Lung (tissue), 12 donors: ENCODE results near the gene CLIC4. TPM values are rescaled to one million over a fixed set of nuclear protein-coding genes. Genes with fewer than 3 reads are reported as not detected.
A peak's percentile ranks its signal among the peaks of the same experiment; 100 is the strongest.
"Not testable (repeated sequence)": the region's sequence is repeated elsewhere in the genome, so short reads cannot be mapped to it uniquely, and the experiment has no call there.

Source experiments
- ATAC-seq: fragments of 200-7000 bp; cut with Tn5 transposase; one replicate; pipeline ENCODE4 v1.9.1; 2020; ENCODE audit warnings: moderate number of reproducible peaks; ENCODE audit not compliant: insufficient read depth, low FRiP score
- DNase-seq, 3 donors: peaks; one replicate each; pipeline ENCODE4 v3.0.0-alpha.2; 2013 to 2017
- H3K27ac ChIP-seq, 2 donors: one replicate each; pipeline ENCODE4 v1.5.1; 2013; ENCODE audit warnings: mild to moderate bottlenecking in 2 of 2, moderate library complexity in 2 of 2, control low read depth in 1 of 2, inconsistent platforms in 1 of 2, low read depth in 1 of 2, low read length in 1 of 2
- H3K27me3 ChIP-seq, 3 donors: one replicate each; pipeline ENCODE4 v1.5.1; 2013; ENCODE audit warnings: low read length in 2 of 3; ENCODE audit not compliant: control insufficient read depth in 3 of 3, insufficient read depth in 3 of 3
- H3K36me3 ChIP-seq, 4 donors: one replicate each; pipeline ENCODE4 v1.5.1; 2013; ENCODE audit warnings: low read length in 4 of 4, mild to moderate bottlenecking in 1 of 4, moderate library complexity in 1 of 4; ENCODE audit not compliant: control insufficient read depth in 4 of 4, insufficient read depth in 4 of 4
- H3K4me1 ChIP-seq, 5 donors: one replicate each; pipeline ENCODE4 v1.5.1; 2013; ENCODE audit warnings: low read length in 5 of 5, mild to moderate bottlenecking in 2 of 5, moderate library complexity in 1 of 5; ENCODE audit not compliant: control insufficient read depth in 5 of 5, insufficient read depth in 5 of 5
- H3K4me3 ChIP-seq: one replicate; pipeline ENCODE4 v1.5.1; 2013; ENCODE audit warnings: mild to moderate bottlenecking, control low read depth, moderate library complexity
- H3K9ac ChIP-seq, 2 donors: one replicate each; pipeline ENCODE4 v1.5.1; 2013; ENCODE audit warnings: low read length in 2 of 2, control low read depth in 1 of 2; ENCODE audit not compliant: insufficient read depth in 1 of 2
- H3K9me3 ChIP-seq, 4 donors: one replicate each; pipeline ENCODE4 v1.5.1; 2013; ENCODE audit warnings: low read length in 3 of 4, mild to moderate bottlenecking in 1 of 4, moderate library complexity in 1 of 4; ENCODE audit not compliant: control insufficient read depth in 4 of 4, insufficient read depth in 3 of 4
- WGBS, 2 donors: extraction: QIAGEN DNeasy Blood & Tissue Kit; methylation state at CpG; one replicate each; pipeline ENCODE4 v1.1.7; 2013; 5-methylcytosine and 5-hydroxymethylcytosine counted together
- polyA plus RNA-seq, 2 donors: library from polyadenylated mRNA; stranded (reverse); fragments of 200-250 nt; gene quantifications; one replicate each; pipeline ENCODE4 v1.2.1, GENCODE V29; 2013
- total RNA-seq, 2 donors: library from RNA; depleted of rRNA in 1 of 2; stranded (reverse); fragments of >200 nt in 1 of 2; gene quantifications; one replicate each; pipeline ENCODE4 v1.2.1, GENCODE V29; 2014 to 2021
- TF ChIP-seq, protein P1 (sequence below): IDR thresholded peaks from 2 replicates; pipeline ENCODE4 v1.5.1; 2012; ENCODE audit warnings: mild to moderate bottlenecking; ENCODE audit errors: control extremely low read depth, extremely low read depth
- donor health status: control.
- donor health status: control.
- donor health status: Bipolar disorder and iron deficiency.
- donor health status: healthy.
- donor health status: DM: yes; HTN: yes; CAD: no.

Gene CLIC4
- total and polyA plus RNA-seq, 4 donors = 52.0 to 236 (median 166) TPM

DNA sequence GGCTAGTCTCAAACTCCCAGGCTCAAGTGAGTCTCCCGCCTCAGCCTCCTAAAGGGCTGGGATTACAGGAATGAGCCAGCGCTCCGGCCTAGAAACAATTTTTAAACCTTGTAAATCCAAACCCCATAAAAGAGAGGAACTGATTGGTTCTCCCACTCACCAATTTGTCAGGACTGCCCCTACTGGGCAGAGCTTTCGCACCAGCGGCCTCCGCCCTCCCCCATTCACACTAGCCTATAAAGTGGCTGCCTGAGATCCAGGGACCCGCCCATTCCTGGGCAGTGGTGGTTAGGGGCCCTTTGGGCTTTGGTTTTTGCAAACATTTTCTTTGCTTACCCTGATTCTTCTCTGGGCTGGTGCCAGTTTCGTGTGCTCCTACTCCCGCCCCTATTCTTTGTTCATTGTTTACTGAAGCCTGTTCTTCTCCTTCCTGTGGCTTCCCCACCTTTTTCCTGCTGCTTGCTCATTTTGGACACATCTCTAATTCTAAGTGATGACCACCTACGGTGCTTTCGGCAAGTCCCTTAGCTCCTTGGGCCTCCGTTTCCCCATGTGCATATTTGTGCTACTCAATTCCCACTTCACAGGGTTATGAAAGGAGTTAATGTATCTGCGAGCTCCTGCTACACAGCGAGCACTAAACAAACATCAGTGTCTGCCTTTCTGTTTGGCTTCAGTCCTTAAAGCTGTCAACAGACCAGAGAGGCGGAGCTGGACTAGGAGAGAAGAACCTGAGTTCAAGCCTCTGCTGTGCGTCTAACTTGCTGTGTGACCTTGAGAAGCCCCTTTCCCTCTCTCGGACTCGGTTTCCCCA is 39.8 kb upstream of the CLIC4 start:
- peak; percentile 86 for ATAC-seq
- peaks cover 0 to 13% (median 7%) of the 10 kb centered on the region in 5 donors for H3K4me1 ChIP-seq
- 23 to 31% methylated on average over 18 of the region's 18 CpGs for WGBS, 2 donors
- H3K4me3 ChIP-seq = no peak overlapping the region
- TF ChIP-seq, protein P1, sequence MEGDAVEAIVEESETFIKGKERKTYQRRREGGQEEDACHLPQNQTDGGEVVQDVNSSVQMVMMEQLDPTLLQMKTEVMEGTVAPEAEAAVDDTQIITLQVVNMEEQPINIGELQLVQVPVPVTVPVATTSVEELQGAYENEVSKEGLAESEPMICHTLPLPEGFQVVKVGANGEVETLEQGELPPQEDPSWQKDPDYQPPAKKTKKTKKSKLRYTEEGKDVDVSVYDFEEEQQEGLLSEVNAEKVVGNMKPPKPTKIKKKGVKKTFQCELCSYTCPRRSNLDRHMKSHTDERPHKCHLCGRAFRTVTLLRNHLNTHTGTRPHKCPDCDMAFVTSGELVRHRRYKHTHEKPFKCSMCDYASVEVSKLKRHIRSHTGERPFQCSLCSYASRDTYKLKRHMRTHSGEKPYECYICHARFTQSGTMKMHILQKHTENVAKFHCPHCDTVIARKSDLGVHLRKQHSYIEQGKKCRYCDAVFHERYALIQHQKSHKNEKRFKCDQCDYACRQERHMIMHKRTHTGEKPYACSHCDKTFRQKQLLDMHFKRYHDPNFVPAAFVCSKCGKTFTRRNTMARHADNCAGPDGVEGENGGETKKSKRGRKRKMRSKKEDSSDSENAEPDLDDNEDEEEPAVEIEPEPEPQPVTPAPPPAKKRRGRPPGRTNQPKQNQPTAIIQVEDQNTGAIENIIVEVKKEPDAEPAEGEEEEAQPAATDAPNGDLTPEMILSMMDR = no peak
- DNase-seq = peak; percentile 90 to 93 (median 92)
- peaks cover 0 to 1% (median 0%) of the 10 kb centered on the region in 4 donors for H3K9me3 ChIP-seq
- peak overlapping the region; percentile 78 to 85 for H3K27ac ChIP-seq
- H3K36me3 ChIP-seq = no peaks in the 10 kb centered on the region
- no peaks in the 10 kb centered on the region for H3K27me3 ChIP-seq
- peak overlapping the region in 1 of 2 donors; percentile 44 for H3K9ac ChIP-seq

DNA sequence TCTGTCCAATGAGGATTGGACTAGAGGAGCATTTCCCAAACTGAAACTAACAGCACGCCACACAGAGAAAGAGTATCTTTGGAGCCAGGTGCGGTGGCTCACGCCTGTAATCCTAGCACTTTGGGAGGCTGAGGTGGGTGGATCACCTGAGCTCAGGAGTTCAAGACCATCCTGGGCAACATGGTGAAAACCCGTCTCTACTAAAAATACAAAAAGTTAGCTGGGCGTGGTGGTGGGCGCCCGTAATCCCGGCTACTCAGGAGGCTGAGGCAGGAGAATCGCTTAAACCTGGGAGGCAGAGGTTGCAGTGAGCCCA is 39.2 kb upstream of the CLIC4 start:
- H3K27ac ChIP-seq = peak overlapping the region; percentile 67 to 85
- H3K9ac ChIP-seq, H3K4me3 ChIP-seq, H3K27me3 ChIP-seq, H3K36me3 ChIP-seq, H3K9me3 ChIP-seq, DNase-seq, ATAC-seq: not testable (repeated sequence)
- WGBS, 2 donors = 95 to 99% methylated on average over 9 of the region's 9 CpGs
- H3K4me1 ChIP-seq = peaks cover 0 to 13% (median 7%) of the 10 kb centered on the region in 5 donors

DNA sequence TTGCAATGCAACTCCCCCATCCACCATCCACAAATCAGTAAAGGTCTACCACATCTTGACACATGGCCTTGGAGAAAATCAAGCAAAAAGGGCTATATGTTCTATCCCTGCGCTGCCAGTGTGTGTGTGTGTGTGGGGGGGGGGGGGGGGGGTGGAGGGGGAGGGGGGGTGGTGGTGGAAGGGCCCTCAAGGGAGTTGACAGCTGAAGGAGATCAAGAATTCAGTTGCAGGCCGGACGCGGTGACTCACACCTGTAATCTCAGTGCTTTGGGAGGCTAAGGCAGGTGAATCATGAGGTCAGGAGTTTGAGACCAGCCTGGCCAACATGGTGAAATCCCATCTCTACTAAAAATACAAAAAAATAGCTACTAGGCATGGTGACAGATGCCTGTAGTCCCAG is 37.6 kb upstream of the CLIC4 start:
- ATAC-seq (no peak), DNase-seq (no peak)
- H3K9ac ChIP-seq = no peak overlapping the region
- TF ChIP-seq, protein P1 = no peak
- WGBS, 2 donors = 74 to 89% methylated on average over 3 to 4 of the region's 4 CpGs
- no peaks in the 10 kb centered on the region for H3K36me3 ChIP-seq
- H3K4me3 ChIP-seq = no peak overlapping the region
- no peak overlapping the region for H3K27ac ChIP-seq
- H3K4me1 ChIP-seq = peaks cover 0 to 13% (median 7%) of the 10 kb centered on the region in 5 donors
- H3K9me3 ChIP-seq = no peaks in the 10 kb centered on the region
- H3K27me3 ChIP-seq = no peaks in the 10 kb centered on the region

DNA sequence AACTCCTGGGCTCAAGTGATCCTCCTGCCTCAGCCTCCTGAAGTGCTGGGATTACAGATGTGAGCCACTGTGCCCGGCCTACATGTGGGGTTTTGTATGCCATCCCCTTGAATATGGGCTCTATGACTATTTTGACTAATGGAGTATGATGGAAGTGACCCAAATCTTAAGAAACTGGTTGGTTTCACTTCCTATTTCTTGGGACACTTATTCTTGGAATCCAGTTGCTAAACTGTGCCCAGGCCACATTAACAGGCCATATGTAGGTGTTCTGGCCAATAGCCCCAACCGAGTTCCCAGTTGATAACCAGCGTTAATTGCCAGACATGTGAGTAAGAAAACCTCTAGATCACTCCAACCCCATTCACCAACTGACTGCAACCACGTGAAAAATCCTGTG is 36.3 kb upstream of the CLIC4 start:
- H3K9me3 ChIP-seq = no peaks in the 10 kb centered on the region
- no peaks in the 10 kb centered on the region for H3K36me3 ChIP-seq
- ATAC-seq (no peak), DNase-seq (no peak)
- H3K27ac ChIP-seq = no peak overlapping the region
- TF ChIP-seq, protein P1 = no peak
- no peak overlapping the region for H3K9ac ChIP-seq
- H3K4me1 ChIP-seq = peaks cover 0 to 13% (median 5%) of the 10 kb centered on the region in 5 donors
- WGBS, 2 donors = 68 to 74% methylated on average over 4 of the region's 4 CpGs
- H3K4me3 ChIP-seq = no peak overlapping the region
- no peaks in the 10 kb centered on the region for H3K27me3 ChIP-seq
